ENCODE measurements around the gene SSBP4.

Gene SSBP4

GRCh38 chr19:18465214-18465963 is 46.2 kb downstream of the SSBP4 start:
- no peak overlapping the region for H3K4me3 ChIP-seq (ENCODE audit: control insufficient read depth, low read depth, low read length)
- TF ChIP-seq CTCF (conservative IDR thresholded peaks at IDR 0.05; ENCODE audit: control insufficient read depth, insufficient read depth, low read depth, low read length): no peak
- no peak for DNase-seq (ENCODE audit: low read depth)

- H3K4me3 ChIP-seq (ENCODE audit: control insufficient read depth, low read depth, low read length): no peak overlapping the region
- DNase-seq (ENCODE audit: low read depth): no peak
- no peak for TF ChIP-seq CTCF (conservative IDR thresholded peaks at IDR 0.05; ENCODE audit: control insufficient read depth, insufficient read depth, low read depth, low read length)
These were observed 46.8 kb downstream of the SSBP4 start for GRCh38 chr19:18465964-18466339.

- DNase-seq (ENCODE audit: low read depth): no peak
- no peak overlapping the region for H3K4me3 ChIP-seq (ENCODE audit: control insufficient read depth, low read depth, low read length)
- no peak for TF ChIP-seq CTCF (conservative IDR thresholded peaks at IDR 0.05; ENCODE audit: control insufficient read depth, insufficient read depth, low read depth, low read length)
These were observed 47.2 kb downstream of the SSBP4 start for GRCh38 chr19:18466354-18466753.

- DNase-seq (ENCODE audit: low read depth): no peak
- H3K4me3 ChIP-seq (ENCODE audit: control insufficient read depth, low read depth, low read length): no peak overlapping the region
- TF ChIP-seq CTCF (conservative IDR thresholded peaks at IDR 0.05; ENCODE audit: control insufficient read depth, insufficient read depth, low read depth, low read length): no peak
These were observed 48.8 kb downstream of the SSBP4 start for GRCh38 chr19:18467978-18468377.

- no peak for DNase-seq (ENCODE audit: low read depth)
- no peak for TF ChIP-seq CTCF (conservative IDR thresholded peaks at IDR 0.05; ENCODE audit: control insufficient read depth, insufficient read depth, low read depth, low read length)
- H3K4me3 ChIP-seq (ENCODE audit: control insufficient read depth, low read depth, low read length): no peak overlapping the region
These were observed 49.3 kb downstream of the SSBP4 start for GRCh38 chr19:18468517-18468916.

GRCh38 chr19:18469069-18469846 is 50.1 kb downstream of the SSBP4 start:
- TF ChIP-seq CTCF (conservative IDR thresholded peaks at IDR 0.05; ENCODE audit: control insufficient read depth, insufficient read depth, low read depth, low read length): peak; percentile 81
- peak; percentile 75 for DNase-seq (ENCODE audit: low read depth)
- no peak overlapping the region for H3K4me3 ChIP-seq (ENCODE audit: control insufficient read depth, low read depth, low read length)
